GM12872 (cell line): ENCODE measurements around the gene KCNAB1.

Experiments
- CTCF ChIP-seq: IDR thresholded peaks from 3 replicates; pipeline ENCODE4 v1.5.1; 2011; ENCODE audit warnings: low read depth, mild to moderate bottlenecking, low read length, moderate library complexity; ENCODE audit not compliant: insufficient read depth

KCNAB1 gene

DNA sequence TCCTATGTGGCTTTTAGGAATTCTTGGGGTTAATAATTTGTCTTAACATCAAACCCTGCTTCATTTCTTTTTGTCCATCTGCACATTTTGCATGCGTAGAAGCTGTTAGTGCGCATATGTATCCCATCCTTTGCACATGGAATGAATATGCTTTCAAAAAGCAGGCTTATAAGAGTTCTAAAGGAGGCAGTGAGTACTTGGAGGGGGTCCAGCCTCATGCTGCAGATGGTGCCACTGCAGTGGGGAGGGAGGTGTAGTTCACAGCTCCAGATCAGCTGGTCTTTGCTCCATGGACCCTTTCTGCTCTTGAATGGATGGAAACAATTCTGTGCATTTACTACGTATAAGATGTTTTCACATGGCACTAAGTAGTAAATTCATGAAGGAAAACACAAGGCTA lies 455.3 kb downstream of the KCNAB1 start:
- no peak for TF ChIP-seq CTCF

- no peak for TF ChIP-seq CTCF
These were observed 455.7 kb downstream of the KCNAB1 start for GRCh38 chr3:156576051-156576450.

GRCh38 chr3:156576651-156577348 lies 456.4 kb downstream of the KCNAB1 start:
- no peak for TF ChIP-seq CTCF

- no peak for TF ChIP-seq CTCF
These were observed 457.4 kb downstream of the KCNAB1 start for GRCh38 chr3:156577736-156578135.

- no peak for TF ChIP-seq CTCF
These were observed 459.1 kb downstream of the KCNAB1 start for GRCh38 chr3:156579427-156579851.

- no peak for TF ChIP-seq CTCF
These were observed 460.7 kb downstream of the KCNAB1 start for GRCh38 chr3:156581033-156581432.

DNA sequence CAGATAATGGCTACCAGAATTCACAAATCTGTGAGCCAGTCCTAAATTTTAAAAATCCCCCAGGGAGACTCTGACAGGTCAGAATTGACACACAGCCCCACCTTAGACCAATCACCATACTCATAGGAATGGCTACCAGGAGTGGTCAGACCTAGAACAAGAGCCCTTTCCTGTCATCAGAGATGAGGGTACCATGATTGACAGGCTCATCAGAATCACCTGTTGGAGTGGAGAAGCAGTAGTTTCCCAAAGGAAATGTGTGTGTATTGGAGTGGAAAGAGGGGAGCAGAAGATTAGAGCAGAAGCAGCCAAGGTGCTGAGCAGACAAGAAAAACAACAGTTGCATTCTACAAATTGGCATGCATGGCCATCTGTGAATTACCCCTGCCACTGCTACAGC lies 461.6 kb downstream of the KCNAB1 start:
- TF ChIP-seq CTCF = no peak
